Activated T-cell treated with anti-CD3 and anti-CD28 coated beads, Interleukin-2, amount 50 U/mL, for 48 hours (primary cell): ENCODE results near the gene VPS11.
A peak's percentile ranks its signal among the peaks of the same experiment; 100 is the strongest.
"Not testable (repeated sequence)": the region's sequence is repeated elsewhere in the genome, so short reads cannot be mapped to it uniquely, and the experiment has no call there.

Source experiments
- DNase-seq, 2 experiments: peaks; one replicate each; pipeline ENCODE4 v3.0.0-alpha.2; 2020

VPS11 gene

DNA sequence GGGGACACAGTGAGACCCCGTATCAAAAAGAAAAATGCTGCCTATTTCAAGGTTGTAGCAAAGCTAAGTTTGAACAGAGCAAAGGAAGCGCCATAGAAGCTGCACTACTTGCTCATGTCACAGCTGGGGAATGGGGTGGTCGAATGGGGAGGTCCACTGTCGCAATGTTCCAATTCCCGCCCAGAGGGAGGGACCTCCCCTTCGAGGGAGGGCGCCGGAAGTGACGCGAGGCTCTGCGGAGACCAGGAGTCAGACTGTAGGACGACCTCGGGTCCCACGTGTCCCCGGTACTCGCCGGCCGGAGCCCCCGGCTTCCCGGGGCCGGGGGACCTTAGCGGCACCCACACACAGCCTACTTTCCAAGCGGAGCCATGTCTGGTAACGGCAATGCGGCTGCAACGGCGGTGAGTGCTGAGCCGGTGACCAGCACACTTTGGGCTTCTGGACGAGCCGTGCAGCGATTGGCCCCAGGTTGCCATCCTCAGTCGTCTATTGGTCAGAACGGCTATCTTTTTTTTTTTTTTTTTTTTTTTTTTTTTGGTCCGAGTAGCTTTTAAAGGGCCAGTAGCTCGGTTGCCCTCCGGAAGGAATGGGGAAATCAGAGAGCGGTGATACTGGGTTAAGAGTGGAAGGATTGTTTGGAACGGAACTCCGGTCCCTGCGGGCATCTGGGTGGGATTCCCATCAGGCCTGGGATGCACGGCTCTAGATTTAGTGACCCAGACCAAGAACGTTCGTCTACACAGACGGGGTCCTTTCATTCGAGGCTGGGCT is 17.2 kb downstream of the VPS11 start, which contains the start of gene HMBS:
Gene HMBS, plus strand, starts transcription at position 219 of the 774 bp plus-strand sequence. Its CDS starts 153 bp downstream, at position 372.
- DNase-seq, result peak; percentile 96 to 97

GRCh38 chr11:119085437-119085847 is 17.8 kb downstream of the VPS11 start:
- peak in 1 of 2 experiments; percentile 67 for DNase-seq

- no peak for DNase-seq
Measured at GRCh38 chr11:119087123-119087522, 19.5 kb downstream of the VPS11 start.

- DNase-seq, result no peak
Measured at GRCh38 chr11:119087747-119088241, 20.2 kb downstream of the VPS11 start.

DNA sequence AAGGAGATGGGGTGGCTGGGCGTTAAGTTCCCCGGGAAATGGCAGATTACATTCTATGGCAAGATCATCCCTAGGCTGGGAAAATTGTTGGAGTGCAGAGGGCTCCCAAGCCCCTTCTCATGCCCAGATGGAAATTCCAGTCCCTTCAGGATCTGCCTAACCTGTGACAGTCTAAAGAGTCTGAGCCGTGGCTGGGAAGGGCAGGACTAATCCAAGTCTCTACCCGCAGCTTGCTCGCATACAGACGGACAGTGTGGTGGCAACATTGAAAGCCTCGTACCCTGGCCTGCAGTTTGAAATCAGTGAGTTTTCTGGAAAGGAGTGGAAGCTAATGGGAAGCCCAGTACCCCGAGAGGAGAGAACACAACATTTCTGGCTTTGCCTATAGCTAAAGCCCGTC is 20.8 kb downstream of the VPS11 start:
- DNase-seq, result no peak

DNA sequence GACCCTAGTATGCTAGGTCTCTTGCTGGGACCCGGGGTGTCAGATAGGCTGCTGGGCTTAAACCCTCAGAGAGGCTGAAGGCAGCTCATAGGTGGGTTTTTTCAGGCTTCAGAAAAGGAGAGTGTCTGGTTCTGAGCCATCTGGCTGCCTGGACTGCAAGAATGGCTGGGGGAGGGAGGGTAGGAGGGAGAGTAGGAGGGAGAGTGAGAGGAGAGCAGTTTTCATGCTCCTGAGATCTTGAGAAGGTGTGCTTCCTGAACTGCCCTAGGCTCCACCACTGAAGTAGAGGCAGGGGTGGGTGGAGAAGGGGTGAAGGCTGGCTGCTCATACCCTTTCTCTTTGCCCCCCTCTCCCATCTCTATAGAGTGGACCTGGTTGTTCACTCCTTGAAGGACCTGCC is 21.7 kb downstream of the VPS11 start:
- no peak for DNase-seq

- DNase-seq, result peak in 1 of 2 experiments; percentile 29
Measured at GRCh38 chr11:119091178-119091577, 23.6 kb downstream of the VPS11 start.

DNA sequence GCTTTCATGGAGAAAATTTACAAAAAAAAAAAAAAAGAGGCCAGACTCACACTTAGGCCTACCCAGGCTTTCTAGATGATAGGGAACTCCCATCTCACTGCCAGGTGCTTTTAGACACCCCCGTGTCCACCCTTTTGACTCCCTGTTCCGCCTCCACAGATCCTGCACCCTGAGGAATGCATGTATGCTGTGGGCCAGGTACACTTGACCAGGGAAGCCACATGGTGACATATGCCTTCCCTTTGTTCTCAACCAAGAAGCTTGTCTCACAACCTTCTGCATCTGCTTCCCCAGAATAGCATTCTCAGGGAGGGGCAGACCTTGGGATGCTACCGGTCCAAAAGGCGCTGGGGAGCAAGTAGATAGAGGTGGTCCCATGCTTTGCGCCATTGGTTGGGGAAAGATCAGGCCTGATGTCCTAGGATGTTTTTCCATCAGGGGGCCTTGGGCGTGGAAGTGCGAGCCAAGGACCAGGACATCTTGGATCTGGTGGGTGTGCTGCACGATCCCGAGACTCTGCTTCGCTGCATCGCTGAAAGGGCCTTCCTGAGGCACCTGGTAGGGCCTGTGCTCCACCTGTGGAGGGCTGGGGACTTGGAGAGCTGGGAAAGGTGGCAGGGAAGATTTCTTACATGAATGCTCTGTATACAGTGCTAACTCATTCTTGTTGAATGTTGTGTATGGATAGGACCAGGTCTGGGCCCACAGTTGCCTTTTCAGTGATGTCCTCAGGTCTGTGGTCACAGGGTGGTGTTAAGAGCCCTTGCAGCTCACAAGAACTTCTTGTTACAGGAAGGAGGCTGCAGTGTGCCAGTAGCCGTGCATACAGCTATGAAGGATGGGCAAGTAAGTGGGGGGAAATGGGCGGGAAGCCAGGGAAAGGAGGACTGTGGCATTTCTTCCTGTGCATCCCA is 24.6 kb downstream of the VPS11 start:
- peak; percentile 31 to 38 for DNase-seq

- DNase-seq, result peak; percentile 35 to 43
Measured at GRCh38 chr11:119092880-119093842, 25.5 kb downstream of the VPS11 start.

- DNase-seq, result peak; percentile 52 to 61
Measured at GRCh38 chr11:119093942-119094815, 26.6 kb downstream of the VPS11 start.

- no peak for DNase-seq
Measured at GRCh38 chr11:119094816-119095065, 27.1 kb downstream of the VPS11 start.

DNA sequence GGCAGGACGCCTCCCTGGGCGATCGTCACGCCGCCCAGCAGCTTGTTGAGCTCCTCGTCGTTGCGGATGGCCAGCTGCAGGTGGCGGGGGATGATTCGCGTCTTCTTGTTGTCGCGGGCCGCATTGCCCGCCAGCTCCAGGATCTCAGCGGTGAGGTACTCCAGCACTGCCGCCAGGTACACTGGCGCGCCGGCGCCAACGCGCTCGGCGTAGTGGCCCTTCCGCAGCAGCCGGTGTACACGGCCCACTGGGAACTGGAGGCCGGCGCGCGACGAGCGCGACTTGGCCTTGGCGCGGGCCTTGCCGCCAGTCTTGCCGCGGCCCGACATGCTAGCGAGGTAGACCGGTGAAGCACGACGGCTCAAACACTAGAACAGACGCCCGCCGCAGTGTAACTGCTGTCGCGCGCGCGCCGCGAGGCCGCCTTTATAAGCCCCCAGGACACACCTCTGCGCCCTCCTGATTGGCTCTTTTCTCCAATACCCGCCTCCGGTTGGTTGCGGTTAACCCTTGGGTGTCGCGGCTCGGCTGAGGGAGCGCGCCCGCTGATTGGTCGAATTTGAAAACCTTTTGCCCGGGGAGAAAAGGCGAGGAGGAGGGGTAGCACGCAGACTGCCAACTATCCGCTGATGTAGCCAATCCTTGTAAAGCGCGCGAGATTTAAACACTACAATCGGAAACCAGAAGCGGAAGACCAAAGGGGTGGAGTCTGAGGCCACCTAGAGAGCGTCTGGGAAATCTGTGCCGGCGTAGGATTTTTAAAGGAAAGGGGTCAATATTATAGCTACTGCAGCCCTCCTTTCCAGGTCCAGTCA is 27.7 kb downstream of the VPS11 start:
- DNase-seq, result peak; percentile 99 to 100

DNA sequence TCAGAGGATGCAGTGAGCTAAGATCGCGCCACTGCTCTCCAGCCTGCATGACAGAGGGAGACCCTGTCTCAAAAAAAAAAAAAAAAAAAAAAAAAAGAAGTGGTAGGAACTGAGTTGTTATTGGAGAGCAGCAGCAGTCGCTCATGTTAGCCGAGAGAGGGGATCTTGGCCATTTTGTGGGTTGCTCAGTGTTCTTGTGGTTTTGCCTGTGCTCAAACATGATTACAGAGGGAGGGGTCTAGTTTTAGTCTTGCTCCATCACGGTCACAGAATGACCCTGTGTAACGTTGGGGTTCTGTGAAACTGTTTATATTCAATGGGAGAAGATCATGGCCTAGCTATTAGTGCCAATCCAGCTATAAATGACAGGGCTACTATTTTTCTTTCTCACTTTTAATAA is 32.1 kb downstream of the VPS11 start:
- DNase-seq, result no peak

- no peak for DNase-seq
Measured at GRCh38 chr11:119100246-119100970, 32.8 kb downstream of the VPS11 start.

DNA sequence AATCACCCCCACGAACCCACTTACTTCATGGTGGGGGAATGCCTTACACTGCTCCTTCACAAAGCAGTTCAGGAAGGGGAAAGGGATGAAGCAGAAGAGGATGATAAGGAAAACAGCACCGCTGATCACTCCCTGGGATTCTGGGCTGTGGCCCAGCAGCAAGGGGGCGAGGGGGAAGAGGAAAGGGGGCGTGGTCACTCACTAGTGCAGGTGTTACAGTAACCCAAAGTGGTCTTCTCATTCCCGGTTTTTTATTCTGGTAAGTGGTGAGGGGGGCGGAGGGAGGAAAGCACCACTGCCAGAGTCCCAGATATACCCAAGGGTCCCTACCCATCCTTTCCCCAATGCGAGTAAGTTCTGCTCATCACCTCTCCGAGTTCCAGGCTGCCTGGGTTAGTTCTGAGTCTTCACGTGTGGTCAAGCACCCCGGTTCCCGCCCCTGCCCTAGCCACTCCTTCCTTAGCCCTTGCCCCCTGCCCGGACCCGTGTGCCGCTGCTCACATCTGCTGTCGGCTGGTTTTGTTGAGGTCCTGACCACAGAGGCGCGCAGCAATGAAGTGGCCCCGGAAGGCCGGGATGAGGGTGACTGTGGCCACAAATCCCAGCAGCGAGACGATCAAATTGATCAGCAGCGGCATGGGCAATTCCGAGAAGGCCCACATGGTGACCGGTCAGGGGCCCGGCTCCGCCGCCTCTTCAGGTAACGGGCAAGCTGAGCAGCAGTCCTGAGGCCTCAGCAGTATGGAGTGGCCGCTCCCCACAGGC is 33.6 kb downstream of the VPS11 start:
- no peak for DNase-seq

DNA sequence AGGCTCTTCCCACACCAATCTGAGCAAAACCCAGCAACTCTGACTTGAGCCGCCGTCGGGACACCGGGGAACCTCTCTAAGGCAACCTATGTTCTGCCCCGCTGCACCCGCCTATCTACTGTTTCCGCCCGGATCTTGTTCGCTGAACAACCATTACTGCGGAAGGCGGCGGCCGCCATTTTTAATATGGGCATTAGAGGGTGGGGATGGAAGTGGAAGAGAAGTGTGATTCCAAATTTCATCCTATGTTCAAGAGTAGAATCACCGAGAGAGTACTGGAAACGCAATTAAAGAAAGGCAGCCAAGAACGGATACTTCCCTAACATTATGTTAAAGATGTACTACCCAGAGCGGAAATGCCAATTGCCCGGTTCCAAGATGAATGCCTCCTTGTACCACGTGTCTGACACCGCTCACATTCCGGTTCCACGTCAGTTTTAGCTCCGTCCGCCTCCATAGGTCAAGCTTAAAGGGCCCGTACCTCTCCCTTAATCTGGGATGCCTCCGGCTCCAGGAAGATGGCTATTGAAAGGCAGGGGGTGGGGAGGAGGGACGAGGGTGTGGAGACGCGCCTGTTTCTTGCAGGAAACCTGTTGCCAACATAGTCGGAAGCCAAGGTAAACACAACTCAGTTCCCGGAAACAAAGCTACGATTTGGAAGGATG is 34.3 kb downstream of the VPS11 start, which contains the start of gene DPAGT1:
Gene DPAGT1, minus strand, starts transcription at position 95 of the 665 bp plus-strand sequence. CDS start 198 bp downstream, outside the sequence.
- DNase-seq, result peak; percentile 89 to 90

DNA sequence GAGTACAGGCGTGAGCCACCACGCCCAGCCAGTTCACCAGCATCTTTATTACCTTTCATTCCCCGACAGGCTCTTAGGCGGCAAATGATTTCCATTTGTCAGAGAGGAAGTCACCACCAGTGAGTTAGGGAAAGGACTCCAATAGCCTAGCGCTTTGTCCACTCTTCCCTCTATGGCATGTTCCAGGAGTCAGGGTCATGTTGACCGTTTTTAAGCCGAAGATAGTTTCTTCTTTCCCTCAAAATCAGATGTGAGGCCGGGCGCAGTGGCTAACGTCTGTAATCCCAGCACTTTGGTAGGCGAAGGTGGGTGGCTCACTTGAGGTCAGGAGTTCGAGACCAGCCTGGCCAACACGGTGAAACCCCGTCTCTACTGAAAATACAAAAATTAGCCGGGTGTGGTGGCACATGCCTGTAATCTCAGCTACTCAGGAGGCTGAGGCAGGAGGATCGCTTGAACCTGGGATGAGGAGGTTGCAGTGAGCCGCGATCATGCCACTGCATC is 35.6 kb downstream of the VPS11 start:
- DNase-seq, result not testable (repeated sequence)

DNA sequence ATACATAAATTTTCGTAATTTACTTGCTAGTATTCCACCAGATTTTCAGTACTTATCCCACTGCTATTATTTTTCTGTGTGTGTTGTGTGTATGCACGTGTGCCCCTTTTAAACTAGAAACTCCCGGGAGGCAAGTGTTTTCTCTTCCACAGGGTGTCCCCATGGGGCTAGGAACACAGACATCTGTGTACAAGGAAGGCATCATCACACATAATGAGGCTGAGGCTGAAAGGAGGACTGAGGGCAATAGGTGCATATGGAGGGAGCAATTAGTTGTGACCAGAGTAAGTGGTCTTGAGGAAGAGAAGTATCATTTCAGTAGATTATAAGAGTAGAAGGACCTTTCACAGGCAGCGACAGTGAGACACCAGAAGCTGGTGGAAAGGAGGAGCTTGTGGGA is 36.2 kb downstream of the VPS11 start:
- no peak for DNase-seq
